ENCODE data around the gene CD82. TPM values are rescaled to one million over a fixed set of nuclear protein-coding genes. Genes with fewer than 3 reads are reported as not detected.

CD82 gene
- total RNA-seq, 1 donor from 2014 or later, result 144 TPM

DNA sequence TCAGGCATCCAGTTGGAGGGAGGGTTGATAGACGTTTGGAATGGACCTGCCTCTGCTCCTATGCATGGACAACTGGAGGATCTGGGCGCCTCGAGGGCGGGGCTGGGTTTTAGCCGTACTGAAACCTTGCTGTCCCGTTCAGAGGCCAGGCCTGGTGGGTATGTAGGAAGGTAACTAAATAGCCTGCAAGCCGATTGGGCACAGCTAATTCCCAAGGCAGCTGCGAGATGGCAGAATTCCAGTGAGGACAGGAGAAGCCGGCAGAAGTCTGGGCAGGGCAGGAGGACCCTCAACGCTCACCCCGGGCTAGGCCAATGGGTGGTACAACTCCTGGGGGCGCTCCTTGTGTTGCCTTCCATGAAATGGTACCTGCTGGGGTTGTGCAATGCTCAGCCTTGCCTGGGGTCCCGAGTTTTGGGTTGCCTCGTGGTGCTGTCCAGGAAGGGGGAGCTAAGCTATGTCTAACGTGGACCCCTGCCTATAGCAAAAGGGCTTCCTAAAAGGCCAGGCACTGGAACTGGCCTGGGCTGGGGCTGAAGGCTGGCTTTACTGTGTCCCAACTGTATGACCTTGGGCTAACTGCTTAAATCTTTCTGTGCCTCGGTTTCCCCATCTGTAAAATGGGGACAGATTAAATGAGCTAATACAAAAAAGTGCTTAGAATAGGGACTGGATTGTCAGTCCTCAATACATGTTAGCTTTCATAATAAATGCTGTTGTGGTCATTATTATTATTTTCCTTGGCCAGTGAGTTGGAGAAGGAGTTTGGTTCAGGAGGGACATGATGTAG lies 30.1 kb upstream of the CD82 start:
- Histone ChIP-seq H3K4me3 (no peak overlapping the region), H3K9me3 (no peaks in the 10 kb centered on the region), H3K4me1 (peaks cover 2% of the 10 kb centered on the region), H3K36me3 (no peaks in the 10 kb centered on the region), H3K27ac (no peak overlapping the region), H3K27me3 (no peaks in the 10 kb centered on the region)
- TF ChIP-seq, protein P1, sequence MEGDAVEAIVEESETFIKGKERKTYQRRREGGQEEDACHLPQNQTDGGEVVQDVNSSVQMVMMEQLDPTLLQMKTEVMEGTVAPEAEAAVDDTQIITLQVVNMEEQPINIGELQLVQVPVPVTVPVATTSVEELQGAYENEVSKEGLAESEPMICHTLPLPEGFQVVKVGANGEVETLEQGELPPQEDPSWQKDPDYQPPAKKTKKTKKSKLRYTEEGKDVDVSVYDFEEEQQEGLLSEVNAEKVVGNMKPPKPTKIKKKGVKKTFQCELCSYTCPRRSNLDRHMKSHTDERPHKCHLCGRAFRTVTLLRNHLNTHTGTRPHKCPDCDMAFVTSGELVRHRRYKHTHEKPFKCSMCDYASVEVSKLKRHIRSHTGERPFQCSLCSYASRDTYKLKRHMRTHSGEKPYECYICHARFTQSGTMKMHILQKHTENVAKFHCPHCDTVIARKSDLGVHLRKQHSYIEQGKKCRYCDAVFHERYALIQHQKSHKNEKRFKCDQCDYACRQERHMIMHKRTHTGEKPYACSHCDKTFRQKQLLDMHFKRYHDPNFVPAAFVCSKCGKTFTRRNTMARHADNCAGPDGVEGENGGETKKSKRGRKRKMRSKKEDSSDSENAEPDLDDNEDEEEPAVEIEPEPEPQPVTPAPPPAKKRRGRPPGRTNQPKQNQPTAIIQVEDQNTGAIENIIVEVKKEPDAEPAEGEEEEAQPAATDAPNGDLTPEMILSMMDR (IDR thresholded peaks at IDR 0.05), result no peak
- ATAC-seq (no peak), DNase-seq (no peak)
- intact Hi-C loops (cut with DNase I), result loop anchor here (5.0 kb wide), 1 partner anchor 248 kb away; no protein-coding TSS in a partner anchor

DNA sequence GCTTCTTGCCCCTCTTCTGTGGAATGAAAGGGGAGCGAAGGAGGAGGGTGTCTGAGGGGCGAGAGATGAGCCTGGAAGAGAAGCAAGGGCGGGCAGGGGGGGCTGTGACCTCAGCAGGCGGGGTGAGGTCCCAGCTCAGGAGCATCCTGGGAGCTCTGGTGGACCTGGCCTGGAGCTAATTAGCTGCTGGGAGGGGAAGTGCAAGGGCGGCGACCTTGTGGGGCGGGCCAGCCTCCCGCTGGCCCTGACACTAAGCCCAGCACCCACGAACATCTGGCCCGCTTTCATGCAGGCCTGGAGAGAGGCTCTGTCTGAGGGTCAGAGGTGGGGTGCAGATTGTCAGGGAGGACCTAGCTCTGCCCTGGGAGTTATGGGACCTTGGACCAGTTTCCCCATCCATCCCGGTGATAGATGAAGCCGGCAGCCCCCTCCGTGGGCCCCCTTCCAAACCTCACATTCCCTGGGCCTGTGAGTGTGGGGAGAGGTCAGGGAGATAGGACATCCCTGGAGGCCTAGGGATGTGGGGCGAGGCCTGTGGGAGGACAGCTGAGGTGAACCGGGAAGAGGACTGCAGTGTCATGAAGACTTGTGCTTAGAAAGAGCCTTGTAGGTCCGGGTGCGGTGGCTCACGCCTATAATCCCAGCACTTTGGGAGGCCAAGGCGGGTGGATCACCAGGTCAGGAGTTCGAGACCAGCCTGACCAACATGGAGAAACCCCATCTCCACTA lies 28.5 kb upstream of the CD82 start:
- H3K27me3 ChIP-seq, result no peaks in the 10 kb centered on the region
- no peaks in the 10 kb centered on the region for H3K9me3 ChIP-seq
- TF ChIP-seq, protein P1 (IDR thresholded peaks at IDR 0.05), result no peak
- no peaks in the 10 kb centered on the region for H3K36me3 ChIP-seq
- H3K27ac ChIP-seq, result no peak overlapping the region
- no peaks in the 10 kb centered on the region for H3K4me1 ChIP-seq
- ATAC-seq, result no peak
- intact Hi-C loops (cut with DNase I), result loop anchor here (5.0 kb wide), 1 partner anchor 250 kb away; no protein-coding TSS in a partner anchor
- DNase-seq, result no peak
- no peak overlapping the region for H3K4me3 ChIP-seq

DNA sequence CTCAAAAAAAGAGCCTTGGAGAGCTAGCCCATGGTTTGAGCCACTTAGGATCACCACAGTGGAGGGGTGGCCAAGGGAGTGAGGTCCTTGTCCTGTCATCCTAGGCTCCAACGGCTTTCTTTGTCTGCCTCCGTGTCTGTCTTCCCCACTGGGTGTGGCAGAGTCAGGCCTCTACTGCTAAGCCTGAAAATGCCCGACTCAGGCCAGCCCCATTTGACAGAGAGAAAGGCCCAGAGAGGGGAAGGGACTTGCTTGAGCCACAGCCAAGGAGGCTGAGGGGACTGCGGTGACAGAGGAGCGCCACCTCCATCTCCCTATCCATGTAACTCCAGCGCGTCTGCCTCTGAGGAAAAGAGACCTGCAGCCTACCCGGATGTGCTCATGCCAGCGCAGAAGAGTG lies 27.8 kb upstream of the CD82 start:
- ATAC-seq (no peak), DNase-seq (no peak)
- intact Hi-C loops (cut with DNase I), result loop anchor here (5.0 kb wide), 1 partner anchor 250 kb away; no protein-coding TSS in a partner anchor
- H3K36me3 ChIP-seq, result no peaks in the 10 kb centered on the region
- no peaks in the 10 kb centered on the region for H3K9me3 ChIP-seq
- H3K4me3 ChIP-seq, result no peak overlapping the region
- H3K4me1 ChIP-seq, result no peaks in the 10 kb centered on the region
- no peak overlapping the region for H3K27ac ChIP-seq
- no peaks in the 10 kb centered on the region for H3K27me3 ChIP-seq
- TF ChIP-seq, protein P1 (IDR thresholded peaks at IDR 0.05), result no peak

DNA sequence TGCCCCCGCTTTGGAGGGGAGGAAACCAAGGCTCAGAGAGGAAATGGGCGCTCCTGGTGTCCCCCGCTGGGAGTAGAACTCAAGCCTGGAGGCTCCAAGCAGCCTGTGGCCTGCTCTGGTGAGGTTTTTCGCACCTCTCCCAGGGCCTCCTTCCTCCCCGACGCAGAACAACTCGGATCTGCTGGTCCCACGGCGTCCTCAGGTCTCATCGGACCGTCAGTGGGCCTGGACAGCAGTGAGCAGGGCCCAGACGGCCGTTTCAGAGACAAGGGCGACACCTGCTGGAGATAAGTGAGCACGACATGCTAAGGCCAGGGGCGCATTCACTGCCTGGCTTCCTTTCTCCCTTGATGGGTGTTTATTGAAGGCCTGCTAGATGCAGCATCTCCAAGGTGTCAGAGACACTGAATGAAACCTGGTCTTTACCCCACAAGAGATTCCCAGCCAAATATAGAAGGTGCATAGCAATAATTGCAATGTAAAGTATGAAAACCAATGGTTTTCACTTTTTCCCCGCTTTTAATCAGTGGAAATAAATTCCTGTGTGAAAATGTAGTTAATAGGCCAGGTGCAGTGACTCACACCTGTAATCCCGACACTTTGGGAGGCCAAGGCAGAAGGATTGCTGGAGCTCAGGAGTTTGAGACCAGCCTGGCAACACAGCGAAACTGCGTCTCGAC lies 26.9 kb upstream of the CD82 start:
- intact Hi-C loops (cut with DNase I), result loop anchor here (5.0 kb wide), 1 partner anchor 251 kb away; no protein-coding TSS in a partner anchor
- ATAC-seq, result peak; percentile 98

DNA sequence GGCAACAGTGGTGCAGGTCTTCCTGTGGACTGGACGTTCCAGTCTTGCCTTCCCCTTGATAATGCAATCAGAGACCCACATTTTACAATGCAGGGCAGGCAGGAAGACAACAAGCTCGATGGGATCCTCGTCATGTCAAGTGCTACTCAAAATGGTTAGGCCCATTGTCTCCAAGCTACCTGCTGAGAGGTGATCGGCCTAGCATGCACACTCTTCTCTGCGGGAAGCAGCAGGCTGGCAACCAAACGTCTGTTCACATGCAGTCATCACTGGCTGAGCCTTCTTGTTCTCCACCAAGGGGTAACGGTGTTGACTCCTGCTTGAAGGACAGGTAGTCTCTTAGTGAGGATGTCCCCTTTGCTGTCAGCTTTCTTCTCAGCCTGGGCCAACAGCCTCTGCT lies 25.5 kb upstream of the CD82 start:
- Histone ChIP-seq H3K4me1 (no peaks in the 10 kb centered on the region), H3K27me3 (no peaks in the 10 kb centered on the region), H3K9me3 (no peaks in the 10 kb centered on the region), H3K27ac (no peak overlapping the region), H3K36me3 (no peaks in the 10 kb centered on the region), H3K4me3 (no peak overlapping the region)
- intact Hi-C loops (cut with DNase I), result loop anchor here (5.0 kb wide), 1 partner anchor 253 kb away; no protein-coding TSS in a partner anchor
- TF ChIP-seq, protein P1 (IDR thresholded peaks at IDR 0.05), result no peak
- no peak for ATAC-seq
- no peak for DNase-seq

More for the DNA sequence above, 26.9 kb upstream of the CD82 start:
- peak; percentile 84 for DNase-seq
- TF ChIP-seq, protein P1 (IDR thresholded peaks at IDR 0.05), result peak; percentile 98
- H3K36me3 ChIP-seq, result no peaks in the 10 kb centered on the region
- H3K9me3 ChIP-seq, result no peaks in the 10 kb centered on the region
- no peaks in the 10 kb centered on the region for H3K4me1 ChIP-seq
- H3K27ac ChIP-seq, result no peak overlapping the region
- no peak overlapping the region for H3K4me3 ChIP-seq
- no peaks in the 10 kb centered on the region for H3K27me3 ChIP-seq

Data from upper lobe of right lung (tissue), 1 donor.